Measurements from ENCODE around the gene CDKN2B-AS1.

The CDKN2B-AS1 gene

DNA sequence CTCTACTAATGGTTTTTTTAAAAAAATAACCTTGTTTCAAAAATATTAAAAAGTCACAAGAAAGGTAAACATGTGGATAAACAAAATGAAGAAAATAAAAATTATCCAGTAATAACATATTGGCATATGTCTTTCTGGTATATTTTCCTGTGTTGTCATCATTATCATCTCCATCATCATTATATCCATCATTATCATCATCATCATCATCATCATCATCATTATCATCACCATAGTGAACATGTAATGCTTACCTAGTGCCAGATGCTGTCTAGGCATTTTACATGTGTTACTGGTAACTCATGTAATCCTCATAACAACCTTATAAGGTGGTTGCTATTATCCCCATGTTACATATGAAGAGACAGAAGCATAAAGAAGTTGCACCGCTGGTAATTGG is 126.0 kb downstream of the CDKN2B-AS1 start:
- TF ChIP-seq ZNF157 (tag by site-specific recombination; IDR thresholded peaks at IDR 0.05) (no peak), ZNF10 (tag by site-specific recombination; IDR thresholded peaks at IDR 0.05) (no peak)
- TF ChIP-seq, protein P1, sequence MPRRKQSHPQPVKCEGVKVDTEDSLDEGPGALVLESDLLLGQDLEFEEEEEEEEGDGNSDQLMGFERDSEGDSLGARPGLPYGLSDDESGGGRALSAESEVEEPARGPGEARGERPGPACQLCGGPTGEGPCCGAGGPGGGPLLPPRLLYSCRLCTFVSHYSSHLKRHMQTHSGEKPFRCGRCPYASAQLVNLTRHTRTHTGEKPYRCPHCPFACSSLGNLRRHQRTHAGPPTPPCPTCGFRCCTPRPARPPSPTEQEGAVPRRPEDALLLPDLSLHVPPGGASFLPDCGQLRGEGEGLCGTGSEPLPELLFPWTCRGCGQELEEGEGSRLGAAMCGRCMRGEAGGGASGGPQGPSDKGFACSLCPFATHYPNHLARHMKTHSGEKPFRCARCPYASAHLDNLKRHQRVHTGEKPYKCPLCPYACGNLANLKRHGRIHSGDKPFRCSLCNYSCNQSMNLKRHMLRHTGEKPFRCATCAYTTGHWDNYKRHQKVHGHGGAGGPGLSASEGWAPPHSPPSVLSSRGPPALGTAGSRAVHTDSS (tag by site-specific recombination; IDR thresholded peaks at IDR 0.05) = peak; percentile 66; the same call in 1 of the 2 replicates
- POLR2A ChIA-PET = interaction anchor here (0.7 to 4.4 kb wide), 2 partner anchors 113 to 126 kb away, joined by 3 to 55 read pairs; partner anchors contain the start of genes CDKN2A, CDKN2B and CDKN2B-AS1
- H3K36me3 ChIP-seq (ENCODE audit: control insufficient read depth in 2 of 2, insufficient read depth in 1 of 2, low read length in 2 of 2) = no peaks in the 10 kb centered on the region
- no peak overlapping the region for H3K4me3 ChIP-seq (ENCODE audit: low read depth, low read length)
- H3K27ac ChIP-seq (ENCODE audit: extremely low read depth, low read depth, low read length) = no peak overlapping the region
- peaks cover 16% of the 10 kb centered on the region; the same call in 1 of the 2 replicates for H3K4me1 ChIP-seq (ENCODE audit: control insufficient read depth, insufficient read depth, low read length)
- CTCF ChIA-PET = interaction anchor here (0.7 to 5.4 kb wide), 24 partner anchors 8 to 349 kb away, joined by 3 to 70 read pairs (median 4); partner anchors contain the start of genes CDKN2A, CDKN2B and CDKN2B-AS1
- no peaks in the 10 kb centered on the region for H3K9me3 ChIP-seq (ENCODE audit: control insufficient read depth, insufficient read depth, low read depth, low read length)

DNA sequence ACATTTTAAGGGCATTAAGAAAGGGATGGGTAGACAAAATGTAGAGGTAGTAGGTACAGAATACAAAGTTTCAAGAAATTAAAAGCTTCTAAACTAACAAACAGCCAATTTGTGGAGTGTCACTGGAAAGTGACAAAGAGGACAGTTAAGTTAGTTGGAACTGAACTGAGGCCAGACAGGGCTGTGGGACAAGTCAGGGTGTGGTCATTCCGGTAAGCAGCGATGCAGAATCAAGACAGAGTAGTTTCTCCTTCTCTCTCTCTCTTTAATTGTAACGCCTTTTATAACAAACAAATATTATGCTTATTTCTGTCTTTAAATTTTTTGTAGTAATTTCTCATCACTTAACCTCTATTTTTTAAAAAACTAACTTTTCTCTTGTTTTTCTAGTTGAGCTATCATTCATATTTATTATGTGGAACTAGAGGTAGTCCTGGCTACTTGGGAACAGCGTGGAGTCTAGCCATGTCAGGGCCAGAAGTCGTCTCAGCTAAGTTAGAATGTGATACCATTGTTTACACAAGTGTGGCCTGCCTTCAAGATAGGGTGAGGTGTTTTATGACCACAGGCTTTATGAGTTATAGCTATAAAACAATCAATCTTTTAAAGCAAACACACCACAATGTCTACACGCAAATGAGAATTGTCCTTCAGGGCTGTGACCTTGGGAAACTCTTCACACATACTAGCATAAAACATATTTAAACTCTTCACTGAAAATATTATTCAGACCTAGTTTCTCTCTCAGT is 129.8 kb downstream of the CDKN2B-AS1 start:
- ChIA-PET POLR2A (interaction anchor here (0.6 to 2.9 kb wide), 8 partner anchors 17 to 132 kb away, joined by 3 to 16 read pairs (median 5); partner anchors contain the start of genes CDKN2A, CDKN2B and CDKN2B-AS1), CTCF (interaction anchor here (0.6 to 2.7 kb wide), 12 partner anchors 14 to 336 kb away, joined by 3 to 7 read pairs (median 4); partner anchors contain the start of gene CDKN2B)
- no peak overlapping the region for H3K4me3 ChIP-seq (ENCODE audit: low read depth, low read length)
- H3K4me1 ChIP-seq (ENCODE audit: control insufficient read depth, insufficient read depth, low read length) = peaks cover 9% of the 10 kb centered on the region; the same call in 1 of the 2 replicates
- H3K36me3 ChIP-seq (ENCODE audit: control insufficient read depth in 2 of 2, insufficient read depth in 1 of 2, low read length in 2 of 2) = no peaks in the 10 kb centered on the region
- no peaks in the 10 kb centered on the region for H3K9me3 ChIP-seq (ENCODE audit: control insufficient read depth, insufficient read depth, low read depth, low read length)
- H3K27ac ChIP-seq (ENCODE audit: extremely low read depth, low read depth, low read length) = peak overlapping the region; percentile 65
- no peak for TF ChIP-seq ZNF354C (tag by site-specific recombination; IDR thresholded peaks at IDR 0.05; ENCODE audit: borderline replicate concordance, low read depth)
- no peak for TF ChIP-seq ZBTB21 (tag by site-specific recombination; IDR thresholded peaks at IDR 0.05)
- peak; percentile 73 for TF ChIP-seq TCF7L2 (IDR thresholded peaks at IDR 0.05; ENCODE audit: borderline replicate concordance, low read depth, low read length)
- no peak for TF ChIP-seq ZNF350 (tag by site-specific recombination; IDR thresholded peaks at IDR 0.05)
- TF ChIP-seq ZBTB8A (tag by site-specific recombination; IDR thresholded peaks at IDR 0.05) = no peak
- 0 out of 2 replicates have a peak, but pooled peaks have one; percentile 38 for TF ChIP-seq ZNF2 (tag by site-specific recombination; IDR thresholded peaks at IDR 0.05)
- peak; percentile 26; the same call in 1 of the 2 replicates for TF ChIP-seq ZNF398 (tag by site-specific recombination; IDR thresholded peaks at IDR 0.05)
- TF ChIP-seq HOXD13 (CRISPR knock-in tag; IDR thresholded peaks at IDR 0.05; ENCODE audit: borderline replicate concordance) = peak; percentile 92
- TF ChIP-seq ZSCAN16 (tag by site-specific recombination; IDR thresholded peaks at IDR 0.05) = 0 out of 2 replicates have a peak, but pooled peaks have one; percentile 38
- peak; percentile 75 for TF ChIP-seq ZXDB (tag by site-specific recombination; IDR thresholded peaks at IDR 0.05)
- TF ChIP-seq IKZF3 (tag by site-specific recombination; IDR thresholded peaks at IDR 0.05) = peak; percentile 69
- peak; percentile 5 for TF ChIP-seq ZBTB26 (tag by site-specific recombination; optimal IDR thresholded peaks at IDR 0.05)
- TF ChIP-seq ZNF645 (tag by site-specific recombination; IDR thresholded peaks at IDR 0.05) = no peak
- TF ChIP-seq SP7 (tag by site-specific recombination; IDR thresholded peaks at IDR 0.05) = peak; percentile 65; the same call in 1 of the 2 replicates
- no peak for TF ChIP-seq ZBTB17 (tag by site-specific recombination; IDR thresholded peaks at IDR 0.05)
- TF ChIP-seq, protein P2, sequence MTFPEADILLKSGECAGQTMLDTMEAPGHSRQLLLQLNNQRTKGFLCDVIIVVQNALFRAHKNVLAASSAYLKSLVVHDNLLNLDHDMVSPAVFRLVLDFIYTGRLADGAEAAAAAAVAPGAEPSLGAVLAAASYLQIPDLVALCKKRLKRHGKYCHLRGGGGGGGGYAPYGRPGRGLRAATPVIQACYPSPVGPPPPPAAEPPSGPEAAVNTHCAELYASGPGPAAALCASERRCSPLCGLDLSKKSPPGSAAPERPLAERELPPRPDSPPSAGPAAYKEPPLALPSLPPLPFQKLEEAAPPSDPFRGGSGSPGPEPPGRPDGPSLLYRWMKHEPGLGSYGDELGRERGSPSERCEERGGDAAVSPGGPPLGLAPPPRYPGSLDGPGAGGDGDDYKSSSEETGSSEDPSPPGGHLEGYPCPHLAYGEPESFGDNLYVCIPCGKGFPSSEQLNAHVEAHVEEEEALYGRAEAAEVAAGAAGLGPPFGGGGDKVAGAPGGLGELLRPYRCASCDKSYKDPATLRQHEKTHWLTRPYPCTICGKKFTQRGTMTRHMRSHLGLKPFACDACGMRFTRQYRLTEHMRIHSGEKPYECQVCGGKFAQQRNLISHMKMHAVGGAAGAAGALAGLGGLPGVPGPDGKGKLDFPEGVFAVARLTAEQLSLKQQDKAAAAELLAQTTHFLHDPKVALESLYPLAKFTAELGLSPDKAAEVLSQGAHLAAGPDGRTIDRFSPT (tag by site-specific recombination; IDR thresholded peaks at IDR 0.05) = peak; percentile 83
- TF ChIP-seq, protein P3, sequence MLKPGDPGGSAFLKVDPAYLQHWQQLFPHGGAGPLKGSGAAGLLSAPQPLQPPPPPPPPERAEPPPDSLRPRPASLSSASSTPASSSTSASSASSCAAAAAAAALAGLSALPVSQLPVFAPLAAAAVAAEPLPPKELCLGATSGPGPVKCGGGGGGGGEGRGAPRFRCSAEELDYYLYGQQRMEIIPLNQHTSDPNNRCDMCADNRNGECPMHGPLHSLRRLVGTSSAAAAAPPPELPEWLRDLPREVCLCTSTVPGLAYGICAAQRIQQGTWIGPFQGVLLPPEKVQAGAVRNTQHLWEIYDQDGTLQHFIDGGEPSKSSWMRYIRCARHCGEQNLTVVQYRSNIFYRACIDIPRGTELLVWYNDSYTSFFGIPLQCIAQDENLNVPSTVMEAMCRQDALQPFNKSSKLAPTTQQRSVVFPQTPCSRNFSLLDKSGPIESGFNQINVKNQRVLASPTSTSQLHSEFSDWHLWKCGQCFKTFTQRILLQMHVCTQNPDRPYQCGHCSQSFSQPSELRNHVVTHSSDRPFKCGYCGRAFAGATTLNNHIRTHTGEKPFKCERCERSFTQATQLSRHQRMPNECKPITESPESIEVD (tag by site-specific recombination; IDR thresholded peaks at IDR 0.05) = peak; percentile 89
- TF ChIP-seq ZIC2 (tag by site-specific recombination; IDR thresholded peaks at IDR 0.05) = no peak
